GM12865 (cell line): Measurements from ENCODE around the gene PBXIP1.

Source experiments
- DNase-seq: peaks from one replicate; pipeline ENCODE4 v3.0.0; 2010; ENCODE audit warnings: low read depth
- H3K4me3 ChIP-seq: 2 replicates; pipeline ENCODE4 v1.5.1; 2011; ENCODE audit warnings: mild to moderate bottlenecking, low read depth, low read length, control low read depth
- CTCF ChIP-seq: IDR thresholded peaks from 2 replicates; pipeline ENCODE4 v1.5.1; 2011; ENCODE audit warnings: low read length, control low read depth, low read depth, inconsistent platforms; ENCODE audit not compliant: insufficient read depth; ENCODE audit errors: missing control alignments

Gene PBXIP1

GRCh38 chr1:154936555-154937084 lies 19.3 kb downstream of the PBXIP1 start, which contains the start of gene PMVK:
Gene PMVK, minus strand, starts transcription at chr1:154936719. Its CDS starts 34 bp downstream, at chr1:154936685.
- peak; percentile 26 for TF ChIP-seq CTCF
- peak within 1 kb of the TSS; percentile 89 for H3K4me3 ChIP-seq
- DNase-seq: peak; percentile 98

- TF ChIP-seq CTCF: no peak
- DNase-seq: peak; percentile 63
- peak overlapping the region; percentile 89 for H3K4me3 ChIP-seq
These were observed 19.9 kb downstream of the PBXIP1 start for GRCh38 chr1:154935749-154936554.

- H3K4me3 ChIP-seq: no peak overlapping the region
- TF ChIP-seq CTCF: no peak
- no peak for DNase-seq
These were observed 21.4 kb downstream of the PBXIP1 start for GRCh38 chr1:154934358-154934948.

- no peak overlapping the region for H3K4me3 ChIP-seq
- no peak for TF ChIP-seq CTCF
- DNase-seq: no peak
These were observed 23.9 kb downstream of the PBXIP1 start for GRCh38 chr1:154931940-154932487.

GRCh38 chr1:154926201-154926600 lies 29.7 kb downstream of the PBXIP1 start:
- H3K4me3 ChIP-seq: no peak overlapping the region
- DNase-seq: no peak
- no peak for TF ChIP-seq CTCF

GRCh38 chr1:154925335-154926170 lies 30.3 kb downstream of the PBXIP1 start:
- H3K4me3 ChIP-seq: no peak overlapping the region
- DNase-seq: no peak
- no peak for TF ChIP-seq CTCF
